OCI-LY3 (cell line): Measurements from ENCODE around the gene OR51V1.
"Not testable (repeated sequence)": the region's sequence is repeated elsewhere in the genome, so short reads cannot be mapped to it uniquely, and the experiment has no call there.

ENCODE experiments used
- H2AFZ ChIP-seq: fragments of 200-600, 300-600 bp; shearing (Covaris generic); 2 replicates; pipeline ENCODE4 v1.6.0; 2014; ENCODE audit warnings: antibody characterized with exemption, low read depth, low read length
- H3K27ac ChIP-seq: fragments of 200-600, 300-600 bp; sonication (generic); 2 replicates; pipeline ENCODE4 v1.5.1; 2014; ENCODE audit warnings: mild to moderate bottlenecking, low read length, moderate library complexity, mixed read lengths
- H3K27me3 ChIP-seq: fragments of 200-600, 300-600 bp; sonication (generic); 2 replicates; pipeline ENCODE4 v1.6.1; 2014; ENCODE audit warnings: low read depth, low read length, mixed read lengths
- H3K36me3 ChIP-seq: fragments of 200-600, 300-600 bp; sonication (generic); replicated peaks from 2 replicates; pipeline ENCODE3; 2014; ENCODE audit warnings: low read depth, low read length, mixed read lengths
- H3K4me1 ChIP-seq: fragments of 300-600, 200-600 bp; sonication (generic); 2 replicates; pipeline ENCODE4 v1.6.1; 2014; ENCODE audit warnings: low read length, mixed read lengths
- H3K4me2 ChIP-seq: fragments of 200-600, 300-600 bp; sonication (generic); 2 replicates; pipeline ENCODE4 v1.6.1; 2014; ENCODE audit warnings: low read length, mixed read lengths
- H3K4me3 ChIP-seq: fragments of 300-600, 200-600 bp; sonication (generic); 2 replicates; pipeline ENCODE4 v1.5.1; 2014; ENCODE audit warnings: antibody characterized with exemption, mild to moderate bottlenecking, low read length, moderate library complexity
- H3K79me2 ChIP-seq: fragments of 300-600, 200-600 bp; shearing (Covaris generic); 2 replicates; pipeline ENCODE4 v1.6.1; 2014; ENCODE audit warnings: mild to moderate bottlenecking, low read length, mixed read lengths
- H3K9ac ChIP-seq: fragments of 300-600, 200-600 bp; shearing (Covaris generic); 2 replicates; pipeline ENCODE4 v1.6.0; 2014; ENCODE audit warnings: mild to moderate bottlenecking, low read length, moderate library complexity
- H3K9me3 ChIP-seq: fragments of 200-600, 300-600 bp; shearing (Covaris generic); 2 replicates; pipeline ENCODE4 v1.6.1; 2014; ENCODE audit warnings: low read length, mixed read lengths; ENCODE audit not compliant: insufficient read depth
- H4K20me1 ChIP-seq: fragments of 200-600, 300-600 bp; sonication (generic); 2 replicates; pipeline ENCODE4 v1.6.1; 2016; ENCODE audit warnings: low read length, mixed read lengths; ENCODE audit not compliant: insufficient read depth
- EZH2phosphoT487 ChIP-seq: fragments of 200-600 bp; shearing (Covaris generic); IDR thresholded peaks from 2 replicates; pipeline ENCODE4 v1.6.1; 2018; ENCODE audit warnings: antibody characterized with exemption, mixed run types, low read depth
- TF ChIP-seq, protein P1 (sequence below): fragments of 200-600, 300-600 bp; sonication (generic); IDR thresholded peaks from 2 replicates; pipeline ENCODE4 v1.5.1; 2014; ENCODE audit warnings: antibody characterized with exemption, low read length, low read depth

OR51V1 gene, protein sequence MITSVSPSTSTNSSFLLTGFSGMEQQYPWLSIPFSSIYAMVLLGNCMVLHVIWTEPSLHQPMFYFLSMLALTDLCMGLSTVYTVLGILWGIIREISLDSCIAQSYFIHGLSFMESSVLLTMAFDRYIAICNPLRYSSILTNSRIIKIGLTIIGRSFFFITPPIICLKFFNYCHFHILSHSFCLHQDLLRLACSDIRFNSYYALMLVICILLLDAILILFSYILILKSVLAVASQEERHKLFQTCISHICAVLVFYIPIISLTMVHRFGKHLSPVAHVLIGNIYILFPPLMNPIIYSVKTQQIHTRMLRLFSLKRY

GRCh38 chr11:5200582-5200981 is at the start of gene OR51V1:
OR51V1 (minus strand) TSS chr11:5200682; CDS start chr11:5200682, 0 bp downstream.
- H3K27ac ChIP-seq = no peak within 1 kb of the TSS
- no peak within 1 kb of the TSS for H3K4me2 ChIP-seq
- TF ChIP-seq, protein P1, sequence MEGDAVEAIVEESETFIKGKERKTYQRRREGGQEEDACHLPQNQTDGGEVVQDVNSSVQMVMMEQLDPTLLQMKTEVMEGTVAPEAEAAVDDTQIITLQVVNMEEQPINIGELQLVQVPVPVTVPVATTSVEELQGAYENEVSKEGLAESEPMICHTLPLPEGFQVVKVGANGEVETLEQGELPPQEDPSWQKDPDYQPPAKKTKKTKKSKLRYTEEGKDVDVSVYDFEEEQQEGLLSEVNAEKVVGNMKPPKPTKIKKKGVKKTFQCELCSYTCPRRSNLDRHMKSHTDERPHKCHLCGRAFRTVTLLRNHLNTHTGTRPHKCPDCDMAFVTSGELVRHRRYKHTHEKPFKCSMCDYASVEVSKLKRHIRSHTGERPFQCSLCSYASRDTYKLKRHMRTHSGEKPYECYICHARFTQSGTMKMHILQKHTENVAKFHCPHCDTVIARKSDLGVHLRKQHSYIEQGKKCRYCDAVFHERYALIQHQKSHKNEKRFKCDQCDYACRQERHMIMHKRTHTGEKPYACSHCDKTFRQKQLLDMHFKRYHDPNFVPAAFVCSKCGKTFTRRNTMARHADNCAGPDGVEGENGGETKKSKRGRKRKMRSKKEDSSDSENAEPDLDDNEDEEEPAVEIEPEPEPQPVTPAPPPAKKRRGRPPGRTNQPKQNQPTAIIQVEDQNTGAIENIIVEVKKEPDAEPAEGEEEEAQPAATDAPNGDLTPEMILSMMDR = no peak
- no peak for TF ChIP-seq EZH2phosphoT487
- H3K79me2 ChIP-seq = no peaks in the 10 kb centered on the region
- H3K9ac ChIP-seq = no peak within 1 kb of the TSS
- H3K4me3 ChIP-seq = no peak within 1 kb of the TSS
- no peak within 1 kb of the TSS for H2AFZ ChIP-seq
- 0 out of 2 replicates have a peak, but pooled peaks cover 9% of the 10 kb centered on the region for H3K27me3 ChIP-seq
- no peaks in the 10 kb centered on the region for H3K4me1 ChIP-seq
- H4K20me1 ChIP-seq = no peaks in the 10 kb centered on the region
- no peaks in the 10 kb centered on the region for H3K9me3 ChIP-seq
- H3K36me3 ChIP-seq = no peaks in the 10 kb centered on the region

GRCh38 chr11:5249807-5250396 is 49.4 kb upstream of the OR51V1 start, which contains the start of gene HBG1:
HBG1 (minus strand) TSS chr11:5249857; CDS start chr11:5249804, 53 bp downstream.
- not testable (repeated sequence) for H3K4me2 ChIP-seq, H4K20me1 ChIP-seq, H3K4me3 ChIP-seq, H3K4me1 ChIP-seq, H2AFZ ChIP-seq, H3K9ac ChIP-seq, H3K36me3 ChIP-seq, H3K79me2 ChIP-seq, H3K27ac ChIP-seq, H3K9me3 ChIP-seq
- peaks cover 12% of the 10 kb centered on the region for H3K27me3 ChIP-seq

- not testable (repeated sequence) for H3K9ac ChIP-seq, H3K79me2 ChIP-seq, H3K4me1 ChIP-seq, H3K9me3 ChIP-seq, H3K4me3 ChIP-seq, H3K4me2 ChIP-seq, H2AFZ ChIP-seq, H3K36me3 ChIP-seq, H4K20me1 ChIP-seq, H3K27ac ChIP-seq
- peaks cover 12% of the 10 kb centered on the region for H3K27me3 ChIP-seq
Measured at GRCh38 chr11:5248498-5248897, 48.0 kb upstream of the OR51V1 start.

- no peak overlapping the region for H3K4me3 ChIP-seq
- H2AFZ ChIP-seq = no peak overlapping the region
- peaks cover 4% of the 10 kb centered on the region for H3K4me1 ChIP-seq
- no peaks in the 10 kb centered on the region for H4K20me1 ChIP-seq
- TF ChIP-seq, protein P1 = no peak
- no peak for TF ChIP-seq EZH2phosphoT487
- no peaks in the 10 kb centered on the region for H3K79me2 ChIP-seq
- no peak overlapping the region for H3K4me2 ChIP-seq
- H3K27ac ChIP-seq = no peak overlapping the region
- H3K27me3 ChIP-seq = peaks cover 9% of the 10 kb centered on the region
- H3K9me3 ChIP-seq = no peaks in the 10 kb centered on the region
- H3K9ac ChIP-seq = no peak overlapping the region
- H3K36me3 ChIP-seq = no peaks in the 10 kb centered on the region
Measured at GRCh38 chr11:5247472-5248192, 47.1 kb upstream of the OR51V1 start.
